A204.1 (cell line): Measurements from ENCODE around the gene ATP6V0C.

Source experiments
- FAIRE-seq: peaks from 2 replicates; lab custom pipeline; 2012; peaks lifted over from hg19 to GRCh38; lab: Jason Lieb, UNC

ATP6V0C gene

GRCh38 chr16:2493605-2494004 lies 20.1 kb upstream of the ATP6V0C start:
- FAIRE-seq, result no peak

DNA sequence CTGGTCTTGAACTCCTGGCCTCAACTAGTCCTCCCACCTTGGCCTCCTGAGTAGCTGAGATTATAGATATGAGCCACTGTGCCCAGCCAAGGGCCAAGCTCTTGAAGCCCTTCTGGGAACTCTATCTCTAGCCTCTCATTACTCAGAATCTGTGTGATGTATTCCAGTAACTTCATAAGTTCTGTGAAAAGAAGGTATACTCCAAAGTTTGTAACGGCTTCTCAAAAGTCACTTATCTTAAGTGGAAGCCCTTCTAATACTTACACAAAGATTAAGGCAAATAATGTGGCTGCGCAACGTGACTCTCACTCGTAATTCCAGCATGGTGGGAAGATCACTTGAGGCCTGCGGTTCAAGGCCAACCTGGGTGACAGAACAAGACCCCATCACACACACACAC lies 19.1 kb upstream of the ATP6V0C start:
- FAIRE-seq, result no peak

DNA sequence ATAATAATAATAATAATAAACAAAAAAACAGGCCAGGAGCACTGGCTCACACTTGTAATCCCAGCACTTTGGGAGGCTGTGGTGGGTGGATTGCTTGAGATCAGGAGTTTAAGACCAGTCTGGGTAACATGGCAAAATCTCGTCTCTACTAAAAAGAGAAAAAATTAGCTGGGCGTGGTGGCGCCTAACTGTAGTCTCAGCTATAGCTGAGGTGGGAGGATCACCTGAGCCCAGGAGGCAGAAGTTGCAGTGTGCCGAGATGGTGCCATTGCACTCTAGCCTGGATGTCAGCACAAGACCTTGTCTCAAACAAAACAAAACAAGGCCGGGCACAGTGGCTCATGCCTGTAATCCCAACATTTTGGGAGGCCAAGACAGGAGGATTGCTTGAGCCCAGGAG lies 18.7 kb upstream of the ATP6V0C start:
- no peak for FAIRE-seq

GRCh38 chr16:2496223-2497115 lies 17.3 kb upstream of the ATP6V0C start:
- no peak for FAIRE-seq

GRCh38 chr16:2497116-2497630 lies 16.6 kb upstream of the ATP6V0C start:
- no peak for FAIRE-seq

GRCh38 chr16:2497695-2498484 lies 15.9 kb upstream of the ATP6V0C start:
- FAIRE-seq, result no peak

GRCh38 chr16:2498531-2499253 lies 15.1 kb upstream of the ATP6V0C start:
- FAIRE-seq, result no peak

DNA sequence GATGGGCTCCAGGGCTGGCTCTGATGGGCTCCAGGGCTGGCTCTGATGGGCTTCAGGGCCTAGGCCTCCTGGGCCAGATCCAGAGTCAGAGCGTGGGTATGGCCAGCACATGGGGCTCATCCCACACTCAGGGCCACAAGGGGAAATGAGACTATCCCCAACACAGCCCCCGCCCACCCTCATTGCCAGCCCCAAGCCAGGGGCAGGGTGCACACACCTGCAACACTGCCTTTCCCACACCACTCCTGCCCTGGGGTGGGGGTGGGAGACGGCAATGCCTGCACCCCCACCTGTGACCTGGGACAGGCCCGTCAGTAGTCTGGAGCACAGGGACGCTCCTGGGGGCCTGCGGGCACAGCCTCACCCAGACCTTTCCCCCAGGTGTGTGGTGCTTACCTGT lies 14.3 kb upstream of the ATP6V0C start:
- no peak for FAIRE-seq

DNA sequence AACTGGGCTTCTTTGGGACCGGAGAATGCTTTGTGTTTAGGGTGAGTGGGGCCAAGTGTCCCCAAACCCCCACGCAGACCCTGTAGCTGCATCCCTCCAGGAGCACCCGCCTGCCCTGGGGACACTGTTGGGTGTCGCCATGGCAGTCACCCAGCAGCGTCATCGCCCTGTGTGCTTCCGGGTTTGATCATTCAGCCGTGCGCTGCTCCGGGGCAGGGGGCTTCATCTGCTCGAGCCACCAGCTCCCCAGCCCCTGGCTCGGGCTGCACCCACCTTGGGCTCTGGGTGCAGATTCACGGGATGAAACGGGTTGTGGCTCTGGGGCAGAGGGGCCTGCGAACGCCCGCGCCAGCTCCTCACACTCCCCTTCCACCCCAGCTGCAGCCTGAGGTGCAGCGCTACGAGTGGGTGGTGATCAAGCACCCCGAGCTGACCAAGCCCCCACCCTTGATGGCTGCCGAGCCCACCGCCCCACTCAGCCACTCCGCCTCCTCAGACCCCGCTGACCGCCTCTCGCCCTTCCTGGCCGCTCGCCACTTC lies 13.8 kb upstream of the ATP6V0C start:
- FAIRE-seq, result no peak

DNA sequence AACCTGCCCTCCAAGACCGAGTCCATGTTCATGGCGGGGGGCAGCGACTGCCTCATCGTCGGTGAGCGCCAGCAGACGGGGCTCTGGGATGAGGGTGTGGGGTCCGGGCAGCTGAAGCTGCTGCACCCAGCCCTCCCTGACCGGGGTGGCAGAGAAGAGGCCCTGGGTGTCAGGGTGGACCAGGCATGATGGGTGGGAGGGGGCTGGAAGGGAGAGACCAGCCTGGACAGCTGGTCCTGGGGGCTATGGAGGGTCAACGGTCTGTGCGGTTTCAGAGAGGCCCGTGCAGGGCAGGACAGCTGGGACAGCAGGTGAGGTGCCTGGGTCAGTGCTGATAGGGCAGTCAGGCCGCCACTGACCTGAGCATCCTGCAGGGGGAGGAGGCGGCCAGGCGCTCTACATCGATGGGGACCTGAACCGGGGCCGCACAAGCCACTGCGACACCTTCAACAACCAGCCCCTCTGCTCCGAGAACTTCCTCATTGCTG lies 13.3 kb upstream of the ATP6V0C start:
- FAIRE-seq, result no peak

DNA sequence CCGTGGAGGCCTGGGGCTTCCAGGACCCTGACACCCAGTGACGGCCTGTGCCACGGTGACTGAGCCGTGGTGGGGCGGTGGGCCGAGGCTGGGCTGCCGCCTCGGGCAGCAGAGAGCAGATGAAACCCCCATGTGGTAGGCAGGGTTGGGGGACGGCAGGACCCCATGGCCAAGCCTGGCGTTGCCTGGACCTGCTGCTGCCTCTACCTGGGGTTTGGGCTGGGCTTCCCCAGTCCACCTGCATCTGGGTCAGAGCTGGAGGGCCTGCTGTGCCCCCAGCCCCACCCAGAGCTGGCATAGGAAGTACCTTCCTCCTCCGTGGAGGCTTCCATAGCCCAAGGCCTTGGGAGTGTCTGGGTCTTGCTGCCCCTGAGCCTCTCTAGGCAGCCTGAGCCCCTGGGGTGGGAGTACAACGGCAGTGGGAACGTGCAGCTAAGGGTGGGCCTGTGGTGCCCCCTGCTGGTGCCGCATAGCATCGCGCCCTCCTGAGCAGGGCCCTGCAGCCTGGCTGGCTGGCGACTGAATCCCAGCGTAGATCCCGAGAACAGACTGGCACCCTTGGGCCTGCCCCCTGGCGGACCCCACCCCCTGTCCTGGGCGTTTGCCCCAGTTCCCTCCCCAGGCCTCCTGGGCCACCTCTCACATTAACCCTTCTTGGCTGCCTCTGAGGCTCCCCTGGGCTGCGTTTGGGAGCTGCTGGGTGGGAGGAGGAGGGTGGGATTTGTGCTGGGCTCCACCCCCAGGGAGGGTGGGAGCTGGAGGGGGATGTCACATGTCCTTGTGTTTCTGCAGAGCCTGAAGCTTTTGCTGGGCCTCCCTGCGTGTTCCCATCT lies 12.6 kb upstream of the ATP6V0C start:
- no peak for FAIRE-seq

DNA sequence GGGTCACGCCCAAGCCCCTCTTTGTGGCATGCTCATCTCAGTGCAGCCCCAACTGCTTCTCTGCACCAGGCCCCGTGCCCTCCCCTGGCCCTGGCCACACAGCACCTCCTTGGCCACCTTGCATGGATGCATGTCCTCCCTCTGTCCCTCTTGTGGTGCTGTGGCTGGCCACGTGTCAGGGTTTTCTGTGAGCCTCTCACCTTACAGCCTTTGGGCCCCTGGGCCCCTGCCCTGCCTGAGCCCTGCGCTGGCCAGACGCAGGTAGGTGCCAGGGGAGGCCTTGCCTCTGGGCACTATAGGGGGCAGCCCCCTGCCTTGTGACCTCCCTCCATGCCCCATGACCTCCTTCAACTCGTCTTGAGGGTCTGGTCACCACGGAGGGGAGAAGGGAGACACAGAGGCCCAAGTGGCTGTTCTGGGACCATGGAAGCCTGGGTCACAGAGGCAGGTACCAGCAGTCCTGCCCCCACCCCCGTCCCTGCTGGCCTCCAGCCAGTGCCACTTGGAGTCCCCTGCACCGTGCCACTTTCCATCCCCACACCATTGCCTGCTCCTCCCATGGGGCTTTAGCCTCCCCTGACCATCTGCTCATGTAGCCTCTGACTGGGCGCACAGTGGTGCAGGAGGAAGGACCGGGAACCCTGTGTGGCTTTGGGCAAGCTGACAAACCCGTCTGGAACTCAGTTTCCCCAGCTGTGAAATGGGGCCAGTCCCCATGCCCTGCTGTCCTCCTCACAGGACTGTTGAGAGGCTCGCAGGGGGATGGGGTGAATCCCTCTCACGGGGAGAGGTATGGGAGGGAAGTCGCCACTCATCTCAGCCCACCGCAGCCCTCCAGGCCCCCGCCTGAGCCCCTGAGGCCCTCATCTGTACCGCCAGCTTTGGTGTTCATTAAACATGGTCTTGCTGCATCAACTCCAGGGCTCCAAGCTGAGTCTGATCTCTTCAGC lies 11.5 kb upstream of the ATP6V0C start:
- no peak for FAIRE-seq

DNA sequence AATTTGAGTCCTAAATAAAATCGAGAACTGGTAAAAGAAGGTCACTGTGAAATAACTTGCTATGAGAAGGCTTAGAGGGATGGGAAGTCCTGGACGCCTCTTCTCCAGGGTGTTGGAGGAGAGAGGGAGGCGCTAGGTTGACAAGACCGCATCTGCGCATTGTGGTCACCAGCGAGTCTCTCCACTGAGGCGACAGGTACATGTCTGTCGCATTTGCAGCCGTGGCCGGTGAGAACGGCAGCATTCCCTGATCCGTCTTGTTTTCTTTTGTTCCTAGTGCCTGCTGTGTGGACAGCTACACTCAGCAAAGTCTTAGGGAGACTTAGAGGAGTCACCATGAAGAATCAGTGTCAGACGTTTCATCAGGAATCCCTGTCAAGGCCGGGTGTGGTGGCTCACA lies 8.1 kb upstream of the ATP6V0C start:
- FAIRE-seq, result no peak

DNA sequence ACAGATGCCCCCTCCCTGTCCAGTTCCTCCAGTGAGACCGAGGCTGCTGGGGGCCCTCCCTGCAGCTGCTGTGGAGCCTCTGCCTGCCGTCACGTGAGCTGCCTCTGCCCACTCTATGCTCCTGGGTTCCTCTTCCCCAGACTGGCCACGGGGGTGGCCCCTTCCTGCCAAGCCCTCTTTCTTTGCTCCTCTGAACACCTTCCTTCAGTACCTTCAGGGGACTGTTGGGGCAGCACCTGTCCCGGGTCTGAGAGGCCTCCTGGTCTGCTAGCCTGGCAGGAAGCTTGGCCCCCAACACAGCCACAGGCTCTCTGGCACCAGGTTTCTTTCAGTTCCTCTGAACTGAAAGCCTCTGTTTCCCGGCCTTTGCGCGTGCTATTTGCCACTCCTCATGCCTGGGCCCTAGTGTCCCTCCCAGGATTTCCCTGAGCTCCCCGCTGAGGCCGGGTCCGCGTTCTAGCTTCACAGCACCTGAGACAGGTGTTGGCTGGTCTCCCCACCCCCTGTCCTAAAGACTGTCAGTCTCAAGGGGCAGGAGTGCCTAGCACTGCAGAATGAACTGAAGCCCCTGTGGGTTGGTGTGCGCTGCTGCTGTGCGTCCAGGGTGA lies 6.6 kb upstream of the ATP6V0C start:
- FAIRE-seq, result no peak

DNA sequence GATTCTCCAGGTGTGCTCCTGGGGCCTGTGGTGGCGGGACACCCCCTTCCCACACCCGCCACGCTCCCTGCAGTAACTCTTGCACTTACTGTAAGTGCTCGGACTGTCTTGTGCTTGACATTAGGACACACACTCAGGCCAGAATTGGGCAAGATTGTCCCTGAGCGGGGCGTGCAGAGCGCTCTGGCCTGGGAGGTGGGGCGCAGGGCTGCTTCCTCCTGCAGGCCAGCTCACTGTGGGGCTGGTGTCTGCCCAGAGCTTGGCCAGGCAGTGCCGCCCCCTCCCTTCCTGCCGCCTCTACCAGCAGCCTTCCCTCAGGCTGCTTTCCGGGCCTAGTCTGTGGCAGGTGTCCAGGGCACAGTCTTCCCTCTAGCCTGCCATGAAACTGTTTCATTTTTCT lies 6.1 kb upstream of the ATP6V0C start:
- no peak for FAIRE-seq

GRCh38 chr16:2508722-2509400 lies 4.9 kb upstream of the ATP6V0C start:
- FAIRE-seq, result no peak

GRCh38 chr16:2511128-2511800 lies 2.5 kb upstream of the ATP6V0C start:
- no peak for FAIRE-seq

GRCh38 chr16:2511996-2512734 lies 1.6 kb upstream of the ATP6V0C start:
- FAIRE-seq, result no peak
